HEK293T (cell line): ENCODE results near the gene TOM1L1.

Experiments used
- ARNT ChIP-seq: fragments of 450-650 bp; IDR thresholded peaks from 2 replicates; pipeline ENCODE4 v1.6.1; 2017; ENCODE audit warnings: mild to moderate bottlenecking
- BHLHE40 ChIP-seq: fragments of 450-650 bp; IDR thresholded peaks from 2 replicates; pipeline ENCODE4 v1.6.1; 2016; ENCODE audit warnings: mild to moderate bottlenecking, moderate library complexity, borderline replicate concordance
- CTBP1 ChIP-seq: fragments of 450-650 bp; IDR thresholded peaks from 2 replicates; pipeline ENCODE4 v1.6.1; 2016; ENCODE audit warnings: borderline replicate concordance
- ELF4 ChIP-seq: fragments of 450-650 bp; IDR thresholded peaks from 2 replicates; pipeline ENCODE4 v1.6.1; 2017; ENCODE audit warnings: antibody characterized with exemption
- FOXA1 ChIP-seq: fragments of 450-650 bp; IDR thresholded peaks from 2 replicates; pipeline ENCODE4 v1.6.1; 2016; ENCODE audit warnings: mild to moderate bottlenecking
- FOXK2 ChIP-seq: fragments of 450-650 bp; IDR thresholded peaks from 2 replicates; pipeline ENCODE4 v1.6.1; 2016; ENCODE audit warnings: mild to moderate bottlenecking
- FOXM1 ChIP-seq: fragments of 450-650 bp; IDR thresholded peaks from 2 replicates; pipeline ENCODE4 v1.6.1; 2017; ENCODE audit warnings: mild to moderate bottlenecking, borderline replicate concordance
- HDGF ChIP-seq: fragments of 450-650 bp; IDR thresholded peaks from 2 replicates; pipeline ENCODE4 v1.6.1; 2017; ENCODE audit warnings: antibody characterized with exemption, borderline replicate concordance
- LEF1 ChIP-seq: fragments of 450-650 bp; IDR thresholded peaks from 2 replicates; pipeline ENCODE4 v1.6.1; 2017; ENCODE audit warnings: mild to moderate bottlenecking, borderline replicate concordance
- SP1 ChIP-seq: fragments of 450-650 bp; IDR thresholded peaks from 2 replicates; pipeline ENCODE4 v1.6.1; 2017
- SUZ12 ChIP-seq: fragments of 450-650 bp; IDR thresholded peaks from 2 replicates; pipeline ENCODE4 v1.6.1; 2016; ENCODE audit warnings: mild to moderate bottlenecking
- TARDBP ChIP-seq: fragments of 450-650 bp; IDR thresholded peaks from 2 replicates; pipeline ENCODE4 v1.6.1; 2016
- ZNF384 ChIP-seq: fragments of 450-650 bp; IDR thresholded peaks from 2 replicates; pipeline ENCODE4 v1.6.1; 2016
- TF ChIP-seq, protein P1 (sequence below): fragments of 450-650 bp; IDR thresholded peaks from 2 replicates; pipeline ENCODE4 v1.6.1; 2016

DNA sequence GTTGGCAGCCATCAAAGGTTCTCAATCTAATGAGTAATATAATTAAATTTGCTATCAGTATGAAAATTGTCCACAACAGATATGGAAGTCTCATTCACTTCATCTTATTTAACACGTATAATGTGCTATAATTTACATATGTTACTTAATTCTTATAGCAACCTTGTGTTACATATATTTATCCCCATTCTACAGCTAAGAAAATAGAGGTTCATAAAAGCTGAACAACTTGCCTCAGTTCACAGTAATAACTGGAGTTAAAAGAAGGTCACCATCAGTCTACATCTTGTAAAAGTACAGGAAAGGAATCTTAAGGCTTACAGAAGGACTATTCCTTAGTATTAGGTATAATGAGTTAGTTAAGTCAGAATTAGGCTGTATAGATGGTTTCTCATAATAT, 95.8 kb downstream of the TOM1L1 start:
- no peak for TF ChIP-seq SP1
- no peak for TF ChIP-seq ARNT
- TF ChIP-seq, protein P1, sequence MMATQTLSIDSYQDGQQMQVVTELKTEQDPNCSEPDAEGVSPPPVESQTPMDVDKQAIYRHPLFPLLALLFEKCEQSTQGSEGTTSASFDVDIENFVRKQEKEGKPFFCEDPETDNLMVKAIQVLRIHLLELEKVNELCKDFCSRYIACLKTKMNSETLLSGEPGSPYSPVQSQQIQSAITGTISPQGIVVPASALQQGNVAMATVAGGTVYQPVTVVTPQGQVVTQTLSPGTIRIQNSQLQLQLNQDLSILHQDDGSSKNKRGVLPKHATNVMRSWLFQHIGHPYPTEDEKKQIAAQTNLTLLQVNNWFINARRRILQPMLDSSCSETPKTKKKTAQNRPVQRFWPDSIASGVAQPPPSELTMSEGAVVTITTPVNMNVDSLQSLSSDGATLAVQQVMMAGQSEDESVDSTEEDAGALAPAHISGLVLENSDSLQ, result no peak
- TF ChIP-seq ZNF384, result no peak
- no peak for TF ChIP-seq BHLHE40
- TF ChIP-seq FOXK2, result no peak
- TF ChIP-seq LEF1, result no peak
- no peak for TF ChIP-seq FOXA1
- TF ChIP-seq ELF4, result no peak
- TF ChIP-seq FOXM1, result no peak
- no peak for TF ChIP-seq TARDBP
- no peak for TF ChIP-seq SUZ12
- TF ChIP-seq HDGF, result no peak
- no peak for TF ChIP-seq CTBP1
